ENCODE measurements around the gene ZRANB3. TPM values are rescaled to one million over a fixed set of nuclear protein-coding genes. Genes with fewer than 3 reads are reported as not detected.
"Not testable (repeated sequence)": the region's sequence is repeated elsewhere in the genome, so short reads cannot be mapped to it uniquely, and the experiment has no call there.

The ZRANB3 gene
- total RNA-seq, 1 donor from 2014 or later, result 18.6 TPM

DNA sequence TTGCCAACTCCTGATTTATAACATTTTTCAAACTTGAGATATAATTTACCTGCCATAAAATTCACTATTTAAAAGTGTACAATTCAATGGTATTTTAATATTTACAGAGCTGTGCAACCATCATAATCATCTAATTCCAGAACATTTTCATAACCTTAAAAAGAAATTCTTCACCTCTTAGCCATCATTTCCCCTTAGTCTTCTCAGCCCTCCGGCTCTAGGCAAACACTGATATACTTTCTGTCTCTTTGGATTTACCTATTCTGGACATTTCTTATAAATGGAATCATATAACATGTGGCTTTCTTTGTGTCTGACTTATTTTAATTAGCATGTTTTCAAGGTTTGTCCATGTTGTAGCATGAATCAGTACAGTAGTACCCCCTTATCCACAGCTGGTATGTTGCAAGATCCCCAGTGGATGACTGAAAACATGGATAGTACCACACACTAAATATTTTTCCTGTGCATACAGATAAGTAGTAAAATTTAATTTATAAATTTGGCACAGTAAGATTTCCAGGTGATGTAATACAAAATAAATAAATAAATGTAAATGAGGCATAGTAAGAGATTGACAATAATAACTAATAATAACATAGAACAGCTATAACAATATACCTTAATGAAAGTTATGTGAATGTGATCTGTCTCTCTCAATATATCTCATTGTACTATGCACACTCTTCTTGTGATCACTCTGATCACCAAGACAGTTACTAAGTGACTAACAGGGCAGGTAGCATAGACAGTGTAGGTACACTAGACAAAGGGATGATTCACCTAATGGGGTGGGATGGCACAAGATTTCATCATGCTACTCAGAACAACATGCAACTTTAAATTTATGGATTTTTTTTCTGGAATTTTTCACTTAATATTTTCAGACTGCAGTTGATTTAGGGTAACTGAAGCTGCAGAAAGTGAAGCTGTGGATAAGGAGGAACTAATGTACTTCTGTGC lies 405.8 kb downstream of the ZRANB3 start:
- Mint-ChIP-seq H3K4me1 (ENCODE audit: low read depth) (peaks cover 7% of the 10 kb centered on the region), H3K4me3 (ENCODE audit: low read depth) (no peak overlapping the region), H3K27ac (no peak overlapping the region), H3K27me3 (no peaks in the 10 kb centered on the region), H3K9me3 (ENCODE audit: low read depth) (peaks cover 3% of the 10 kb centered on the region), H3K36me3 (ENCODE audit: insufficient read depth) (peaks cover 29% of the 10 kb centered on the region)
- TF ChIP-seq, protein P1, sequence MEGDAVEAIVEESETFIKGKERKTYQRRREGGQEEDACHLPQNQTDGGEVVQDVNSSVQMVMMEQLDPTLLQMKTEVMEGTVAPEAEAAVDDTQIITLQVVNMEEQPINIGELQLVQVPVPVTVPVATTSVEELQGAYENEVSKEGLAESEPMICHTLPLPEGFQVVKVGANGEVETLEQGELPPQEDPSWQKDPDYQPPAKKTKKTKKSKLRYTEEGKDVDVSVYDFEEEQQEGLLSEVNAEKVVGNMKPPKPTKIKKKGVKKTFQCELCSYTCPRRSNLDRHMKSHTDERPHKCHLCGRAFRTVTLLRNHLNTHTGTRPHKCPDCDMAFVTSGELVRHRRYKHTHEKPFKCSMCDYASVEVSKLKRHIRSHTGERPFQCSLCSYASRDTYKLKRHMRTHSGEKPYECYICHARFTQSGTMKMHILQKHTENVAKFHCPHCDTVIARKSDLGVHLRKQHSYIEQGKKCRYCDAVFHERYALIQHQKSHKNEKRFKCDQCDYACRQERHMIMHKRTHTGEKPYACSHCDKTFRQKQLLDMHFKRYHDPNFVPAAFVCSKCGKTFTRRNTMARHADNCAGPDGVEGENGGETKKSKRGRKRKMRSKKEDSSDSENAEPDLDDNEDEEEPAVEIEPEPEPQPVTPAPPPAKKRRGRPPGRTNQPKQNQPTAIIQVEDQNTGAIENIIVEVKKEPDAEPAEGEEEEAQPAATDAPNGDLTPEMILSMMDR (IDR thresholded peaks at IDR 0.05; ENCODE audit: unreplicated experiment), result no peak
- DNase-seq (ENCODE audit: low spot score, unreplicated experiment), result no peak

DNA sequence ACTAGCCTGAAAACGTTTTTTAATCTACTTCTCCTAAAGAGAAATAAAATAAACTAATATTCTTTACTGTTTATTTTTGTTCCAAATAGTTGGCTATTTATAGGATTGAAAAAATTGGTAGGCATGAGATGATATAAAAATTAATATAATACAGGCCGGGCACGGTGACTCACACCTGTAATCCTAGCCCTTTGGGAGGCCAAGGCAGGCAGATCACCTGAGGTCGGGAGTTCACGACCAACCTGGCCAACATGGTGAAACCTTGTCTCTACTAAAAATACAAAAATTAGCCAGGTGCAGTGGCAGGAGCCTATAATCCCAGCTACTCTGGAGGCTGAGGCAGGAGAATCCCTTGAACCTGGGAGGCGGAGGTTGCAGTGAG lies 409.4 kb downstream of the ZRANB3 start:
- not testable (repeated sequence) for H3K9me3 Mint-ChIP-seq (ENCODE audit: low read depth); DNase-seq (ENCODE audit: low spot score, unreplicated experiment); H3K4me1 Mint-ChIP-seq (ENCODE audit: low read depth); H3K4me3 Mint-ChIP-seq (ENCODE audit: low read depth); H3K27ac Mint-ChIP-seq; H3K27me3 Mint-ChIP-seq
- peaks cover 21% of the 10 kb centered on the region for H3K36me3 Mint-ChIP-seq (ENCODE audit: insufficient read depth)

DNA sequence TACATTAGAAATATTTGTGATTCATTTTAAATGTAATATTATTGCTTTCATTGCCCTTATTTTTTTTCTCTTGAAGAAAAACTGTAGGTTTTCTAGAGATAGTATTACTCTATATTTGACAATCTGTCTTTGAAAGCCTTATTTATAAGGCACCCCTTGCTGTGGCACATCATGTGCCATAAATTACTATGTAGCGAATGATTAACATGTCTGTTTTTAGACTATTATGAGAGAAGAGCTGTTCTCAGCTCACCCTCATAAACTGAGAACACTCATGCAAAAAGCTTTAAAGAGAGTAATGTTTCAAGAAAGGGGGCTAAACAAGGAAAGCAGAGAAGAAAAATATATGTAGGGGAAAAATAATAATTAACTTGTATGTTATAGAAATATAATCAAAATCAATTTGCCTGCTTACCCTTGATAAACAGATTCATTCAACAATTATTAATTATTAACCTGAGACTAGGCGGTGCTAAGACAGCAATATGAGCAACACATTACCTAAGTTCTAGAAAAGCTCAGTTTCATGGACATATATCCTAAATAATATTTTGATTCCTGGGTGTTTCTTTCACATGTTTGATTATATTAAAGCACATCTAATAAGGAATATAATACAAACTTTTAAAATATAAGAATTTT lies 409.9 kb downstream of the ZRANB3 start:
- DNase-seq (ENCODE audit: low spot score, unreplicated experiment), result no peak
- Mint-ChIP-seq H3K9me3 (ENCODE audit: low read depth) (peaks cover 3% of the 10 kb centered on the region), H3K27me3 (no peaks in the 10 kb centered on the region), H3K27ac (no peak overlapping the region), H3K36me3 (ENCODE audit: insufficient read depth) (peaks cover 21% of the 10 kb centered on the region), H3K4me1 (ENCODE audit: low read depth) (peaks cover 7% of the 10 kb centered on the region), H3K4me3 (ENCODE audit: low read depth) (no peak overlapping the region)
- TF ChIP-seq, protein P1 (IDR thresholded peaks at IDR 0.05; ENCODE audit: unreplicated experiment), result no peak

DNA sequence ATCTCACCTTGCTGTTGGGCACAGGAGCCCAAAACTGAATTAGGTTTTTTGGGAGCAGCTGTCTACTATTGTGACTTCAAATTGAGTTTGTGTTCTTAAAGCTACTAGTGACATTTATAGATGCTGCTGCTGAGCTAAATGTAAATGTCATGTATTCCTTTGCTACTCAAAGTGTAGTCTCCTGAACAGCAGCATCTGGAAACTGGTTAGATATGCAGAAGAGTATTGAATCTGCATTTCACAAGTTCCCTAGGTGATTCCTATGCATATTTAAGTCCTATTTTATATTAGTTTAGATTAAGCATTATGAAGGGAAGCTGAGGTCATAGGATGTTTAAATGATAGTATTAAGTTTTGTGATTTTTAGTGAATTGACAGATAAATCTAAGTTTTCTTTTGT lies 411.4 kb downstream of the ZRANB3 start:
- TF ChIP-seq, protein P1 (IDR thresholded peaks at IDR 0.05; ENCODE audit: unreplicated experiment), result no peak
- peaks cover 14% of the 10 kb centered on the region for H3K36me3 Mint-ChIP-seq (ENCODE audit: insufficient read depth)
- no peak overlapping the region for H3K4me3 Mint-ChIP-seq (ENCODE audit: low read depth)
- no peak overlapping the region for H3K27ac Mint-ChIP-seq
- no peak for DNase-seq (ENCODE audit: low spot score, unreplicated experiment)
- peaks cover 3% of the 10 kb centered on the region for H3K9me3 Mint-ChIP-seq (ENCODE audit: low read depth)
- no peaks in the 10 kb centered on the region for H3K27me3 Mint-ChIP-seq
- peaks cover 11% of the 10 kb centered on the region for H3K4me1 Mint-ChIP-seq (ENCODE audit: low read depth)

DNA sequence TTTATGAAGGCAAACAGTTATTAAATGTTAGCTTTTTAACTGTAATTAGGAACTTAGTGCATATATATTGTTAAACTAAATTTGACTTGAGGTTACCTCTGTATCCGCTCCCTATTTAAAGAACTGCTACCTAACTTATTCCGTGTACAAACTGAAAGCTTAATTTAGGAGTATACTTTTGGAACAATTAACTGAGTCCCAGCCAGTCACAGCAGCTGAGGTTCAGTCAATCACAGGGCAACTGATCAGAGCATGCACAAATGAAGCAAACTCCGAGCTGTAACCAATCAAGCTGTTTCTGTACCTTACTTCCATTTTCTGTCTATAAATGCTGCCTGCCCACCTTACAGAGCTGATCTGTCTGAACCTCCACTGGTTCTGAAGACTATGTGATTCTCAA lies 417.7 kb downstream of the ZRANB3 start:
- Mint-ChIP-seq H3K27me3 (no peaks in the 10 kb centered on the region), H3K4me3 (ENCODE audit: low read depth) (no peak overlapping the region), H3K9me3 (ENCODE audit: low read depth) (peaks cover 7% of the 10 kb centered on the region), H3K4me1 (ENCODE audit: low read depth) (peaks cover 13% of the 10 kb centered on the region), H3K36me3 (ENCODE audit: insufficient read depth) (peaks cover 20% of the 10 kb centered on the region), H3K27ac (no peak overlapping the region)
- TF ChIP-seq, protein P1 (IDR thresholded peaks at IDR 0.05; ENCODE audit: unreplicated experiment), result no peak
- DNase-seq (ENCODE audit: low spot score, unreplicated experiment), result no peak

DNA sequence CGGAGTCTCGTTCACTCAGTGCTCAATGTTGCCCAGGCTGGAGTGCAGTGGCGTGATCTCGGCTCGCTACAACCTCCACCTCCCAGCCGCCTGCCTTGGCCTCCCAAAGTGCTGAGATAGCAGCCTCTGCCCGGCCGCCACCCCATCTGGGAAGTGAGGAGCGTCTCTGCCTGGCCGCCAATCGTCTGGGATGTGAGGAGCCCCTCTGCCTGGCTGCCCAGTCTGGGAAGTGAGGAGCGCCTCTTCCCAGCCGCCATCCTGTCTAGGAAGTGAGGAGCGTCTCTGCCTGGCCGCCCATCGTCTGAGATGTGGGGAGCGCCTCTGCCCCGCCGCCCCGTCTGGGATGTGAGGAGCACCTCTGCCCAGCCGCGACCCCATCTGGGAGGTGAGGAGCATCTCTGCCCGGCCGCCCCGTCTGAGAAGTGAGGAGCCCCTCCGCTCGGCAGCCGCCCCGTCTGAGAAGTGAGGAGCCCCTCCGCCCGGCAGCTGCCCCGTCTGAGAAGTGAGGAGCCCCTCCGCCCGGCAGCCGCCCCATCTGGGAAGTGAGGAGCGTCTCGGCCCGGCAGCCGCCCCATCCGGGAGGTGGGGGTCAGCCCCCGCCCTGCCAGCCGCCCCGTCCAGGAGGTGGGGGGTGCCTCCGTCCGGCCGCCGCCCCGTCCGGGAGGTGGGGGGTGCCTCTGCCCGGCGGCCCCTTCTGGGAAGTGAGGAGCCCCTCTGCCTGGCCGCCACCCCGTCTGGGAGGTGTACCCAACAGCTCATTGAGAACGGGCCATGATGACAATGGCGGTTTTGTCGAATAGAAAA lies 425.3 kb downstream of the ZRANB3 start:
- Mint-ChIP-seq H3K9me3 (ENCODE audit: low read depth) (peaks cover 23% of the 10 kb centered on the region), H3K36me3 (ENCODE audit: insufficient read depth) (peaks cover 50% of the 10 kb centered on the region)
- not testable (repeated sequence) for H3K4me3 Mint-ChIP-seq (ENCODE audit: low read depth); H3K27ac Mint-ChIP-seq; H3K4me1 Mint-ChIP-seq (ENCODE audit: low read depth); DNase-seq (ENCODE audit: low spot score, unreplicated experiment); H3K27me3 Mint-ChIP-seq
